ENCODE measurements around the gene LRRC74B. TPM values are rescaled to one million over a fixed set of nuclear protein-coding genes. Genes with fewer than 3 reads are reported as not detected.

Gene LRRC74B
- total and polyA plus RNA-seq, 2 of the 4 experiments (the other 2 are of a cell fraction), result not detected

- in situ Hi-C loops (cut with MboI; ENCODE audit: low sequenced_read_pairs) (no loop called here), dilution Hi-C loops (cut with HindIII; ENCODE audit: low sequenced_read_pairs, unreplicated experiment) (no loop called here), intact Hi-C loops (cut with micrococcal nuclease) (no loop called here)
- H3K14ac ChIP-seq (replicated peaks; ENCODE audit: low read depth, low read length), result no peak overlapping the region
- no peak overlapping the region for H3K27ac ChIP-seq (ENCODE audit: insufficient read depth, low read length)
- no TSS peak for BruUV-seq (replicated peaks)
- H2BK15ac ChIP-seq (ENCODE audit: low read depth, low read length), result no peak overlapping the region
- DNase-seq (no peak), ATAC-seq (ENCODE audit: low read depth) (no peak)
- ChIA-PET CTCF (no interaction called here), POLR2A (ENCODE audit: unreplicated experiment) (no interaction called here)
- no peak overlapping the region for H3K4me2 ChIP-seq (ENCODE audit: low read depth, low read length)
- no peak overlapping the region for H3K4me3 ChIP-seq (ENCODE audit: insufficient read depth, low read depth, low read length)
- no peak overlapping the region; the same call in 1 of the 2 replicates for H3K4ac ChIP-seq (ENCODE audit: low read depth, low read length)
- peaks cover 17% of the 10 kb centered on the region for H3K4me1 ChIP-seq (ENCODE audit: control insufficient read depth, insufficient read depth, low read length)
- TF ChIP-seq ELK1 (IDR thresholded peaks at IDR 0.05; ENCODE audit: borderline replicate concordance, low read depth, low read length) (no peak), POLR2A (IDR thresholded peaks at IDR 0.05; ENCODE audit: low read depth, low read length) (no peak)
- H2AFZ ChIP-seq (replicated peaks; ENCODE audit: low read length, poor library complexity), result no peak overlapping the region
- H2BK120ac ChIP-seq (ENCODE audit: low read depth, low read length), result no peak overlapping the region
- no peak overlapping the region for H3K56ac ChIP-seq (ENCODE audit: extremely low read depth, insufficient read depth, low read length)
- no peaks in the 10 kb centered on the region for H4K20me1 ChIP-seq (ENCODE audit: insufficient read depth, low read length)
- no peak overlapping the region for H4K8ac ChIP-seq (ENCODE audit: low read depth in 2 of 2, low read length in 2 of 2)
- peak overlapping the region; percentile 55 for H2AK9ac ChIP-seq (replicated peaks; ENCODE audit: low read depth, low read length, poor library complexity)
- peak overlapping the region; percentile 40 for H2BK5ac ChIP-seq (ENCODE audit: low read depth, low read length, poor library complexity, severe bottlenecking)
- peak overlapping the region; percentile 76 for H2AK5ac ChIP-seq (ENCODE audit: low read depth, low read length)
- H3K36me3 ChIP-seq (ENCODE audit: control insufficient read depth, insufficient read depth, low read length), result no peaks in the 10 kb centered on the region
- 88% methylated on average over 1 of the region's 6 CpGs; no CpG with 5 or more reads in 1 of the 2 experiments for WGBS, 2 experiments (ENCODE audit: extremely low coverage in 2 of 2, insufficient read length in 1 of 2)
- H2BK20ac ChIP-seq (ENCODE audit: low read depth, low read length), result no peak overlapping the region
- H4K5ac ChIP-seq (ENCODE audit: low read depth, low read length), result no peak overlapping the region
- H3K9ac ChIP-seq (ENCODE audit: low read depth, low read length), result no peak overlapping the region
- peaks cover 6% of the 10 kb centered on the region; the same call in 1 of the 2 replicates for H3K9me1 ChIP-seq (ENCODE audit: insufficient read depth, low read length)
- H3K23ac ChIP-seq (ENCODE audit: low read depth, low read length), result no peak overlapping the region
- H3K27me3 ChIP-seq (ENCODE audit: control insufficient read depth, insufficient read depth, low read length), result no peaks in the 10 kb centered on the region
- no peak overlapping the region for H3K18ac ChIP-seq (ENCODE audit: low read depth, low read length)
- no peaks in the 10 kb centered on the region for H3K9me3 ChIP-seq (ENCODE audit: control insufficient read depth, insufficient read depth, low read length)
- no peaks in the 10 kb centered on the region for H3K79me1 ChIP-seq (ENCODE audit: low read depth in 1 of 2, low read length in 2 of 2)
- H4K91ac ChIP-seq (ENCODE audit: insufficient read depth, low read depth, low read length), result no peak overlapping the region
These were observed 2.5 kb upstream of the LRRC74B start for GRCh38 chr22:21042978-21043859.

Measured in IMR-90 (cell line).